CD8-positive, alpha-beta memory T cell (primary cell): ENCODE results near the gene CDHR2. TPM values are rescaled to one million over a fixed set of nuclear protein-coding genes. Genes with fewer than 3 reads are reported as not detected.

ENCODE experiments used
- CTCF ChIA-PET: fragments of 350-600 bp; sonication (Branson Sonifier 250); formaldehyde crosslinking; loops from one replicate; lab custom pipeline; 2021; ENCODE audit warnings: antibody characterized with exemption; lab: Charles Lee
- POLR2A ChIA-PET: fragments of 350-600 bp; sonication (Branson Sonifier 250); formaldehyde crosslinking; loops from one replicate; lab custom pipeline; 2021; ENCODE audit warnings: antibody characterized with exemption; lab: Charles Lee
- DNase-seq, 5 donors: peaks; one replicate each; pipeline versions ENCODE4 v3.0.0 to v3.0.0-alpha.2; 2020 to 2022; ENCODE audit warnings: mixed read lengths in 1 of 5
- H3K27ac ChIP-seq: one replicate; pipeline ENCODE4 v1.7.0; 2013; ENCODE audit warnings: low read depth, mild to moderate bottlenecking, low read length, moderate library complexity
- H3K27me3 ChIP-seq: 2 replicates; pipeline ENCODE4 v1.7.0; 2013; ENCODE audit warnings: low read length, mild to moderate bottlenecking; ENCODE audit not compliant: insufficient read depth, poor library complexity, severe bottlenecking
- H3K36me3 ChIP-seq: 2 replicates; pipeline ENCODE4 v1.7.0; 2013; ENCODE audit warnings: mild to moderate bottlenecking, low read length, moderate library complexity; ENCODE audit not compliant: insufficient read depth
- H3K4me1 ChIP-seq: 2 replicates; pipeline ENCODE4 v1.7.0; 2013; ENCODE audit warnings: mild to moderate bottlenecking, low read length, moderate library complexity; ENCODE audit not compliant: insufficient read depth
- H3K4me3 ChIP-seq: 2 replicates; pipeline ENCODE4 v1.7.0; 2013; ENCODE audit warnings: mild to moderate bottlenecking, low read length
- H3K9me3 ChIP-seq: 2 replicates; pipeline ENCODE4 v1.7.0; 2013; ENCODE audit warnings: mild to moderate bottlenecking, low read length
- H3K27ac Mint-ChIP-seq, 8 donors: one replicate each; pipeline ENCODE4 v1.8.0; 2020 to 2021; ENCODE audit warnings: mixed read lengths in 8 of 8, mild to moderate bottlenecking in 6 of 8, inconsistent platforms in 3 of 8, moderate library complexity in 3 of 8
- H3K27me3 Mint-ChIP-seq, 2 donors: one replicate each; pipeline ENCODE4 v1.8.0; 2020 to 2021; ENCODE audit warnings: mixed read lengths in 2 of 2, mild to moderate bottlenecking in 1 of 2, moderate library complexity in 1 of 2
- H3K36me3 Mint-ChIP-seq, 3 donors: one replicate each; pipeline ENCODE4 v1.8.0; 2020 to 2021; ENCODE audit warnings: mixed read lengths in 3 of 3, inconsistent platforms in 1 of 3, mild to moderate bottlenecking in 1 of 3
- H3K4me1 Mint-ChIP-seq, 3 donors: one replicate each; pipeline ENCODE4 v1.8.0; 2020 to 2021; ENCODE audit warnings: mixed read lengths in 3 of 3, inconsistent platforms in 1 of 3, mild to moderate bottlenecking in 1 of 3
- H3K4me3 Mint-ChIP-seq, 7 donors: one replicate each; pipeline ENCODE4 v1.8.0; 2020 to 2021; ENCODE audit warnings: mixed read lengths in 7 of 7, mild to moderate bottlenecking in 6 of 7, moderate library complexity in 4 of 7, inconsistent platforms in 2 of 7
- H3K9me3 Mint-ChIP-seq, 5 donors: one replicate each; pipeline ENCODE4 v1.8.0; 2020 to 2022; ENCODE audit warnings: mixed read lengths in 5 of 5, mild to moderate bottlenecking in 3 of 5, moderate library complexity in 2 of 5, inconsistent platforms in 1 of 5
- polyA plus RNA-seq: library from polyadenylated mRNA; unstranded; fragments of 300-500 nt; fragmentation: Illumina TruSeq; gene quantifications from one replicate; pipeline ENCODE4 v1.2.3, GENCODE V29; 2021
- total RNA-seq, 2 experiments: library from RNA; stranded (reverse); gene quantifications; one replicate each; pipeline ENCODE4 v1.2.3, GENCODE V29; 2021

The CDHR2 gene
- total and polyA plus RNA-seq, 3 experiments from 2014 or later: 0.49 to 1.1 TPM; not detected in 1

DNA sequence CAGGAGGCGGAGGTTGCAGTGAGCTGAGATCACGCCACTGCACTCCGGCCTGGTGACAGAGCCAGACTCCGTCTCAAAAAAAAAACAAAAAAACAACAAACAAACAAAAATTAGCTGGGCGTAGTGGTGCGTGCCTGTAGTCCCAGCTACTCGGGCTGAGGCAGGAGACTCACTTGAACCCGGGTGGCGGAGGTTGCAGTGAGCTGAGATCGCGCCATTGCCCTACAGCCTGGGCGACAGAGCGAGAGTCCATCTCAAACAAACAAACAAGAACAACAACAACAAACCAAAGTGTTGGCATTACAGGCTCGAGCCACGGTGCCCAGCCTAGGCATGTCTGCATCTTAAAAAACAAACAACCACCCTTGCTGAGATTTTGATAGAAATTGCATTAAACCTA, 24.2 kb upstream of the CDHR2 start:
- Histone ChIP-seq H3K27ac (no peak overlapping the region), H3K4me3 (no peak overlapping the region), H3K9me3 (no peaks in the 10 kb centered on the region), H3K36me3 (peaks cover 21% of the 10 kb centered on the region), H3K4me1 (peaks cover 10% of the 10 kb centered on the region), H3K27me3 (no peaks in the 10 kb centered on the region)
- no peak overlapping the region for H3K4me3 Mint-ChIP-seq
- H3K27me3 Mint-ChIP-seq: peaks cover 0 to 1% of the 10 kb centered on the region in 2 donors
- ChIA-PET POLR2A (no interaction called here), CTCF (interaction anchor here (1.6 kb wide), 1 partner anchor 13 kb away, joined by 4 read pairs; the partner anchor contains the start of gene RNF44)
- no peaks in the 10 kb centered on the region for H3K9me3 Mint-ChIP-seq
- H3K36me3 Mint-ChIP-seq: peaks cover 0 to 31% (median 0%) of the 10 kb centered on the region in 3 donors
- peak overlapping the region in 2 of 8 donors; percentile 21 to 25 for H3K27ac Mint-ChIP-seq
- no peak for DNase-seq
- H3K4me1 Mint-ChIP-seq: peaks cover 21 to 33% (median 25%) of the 10 kb centered on the region in 3 donors

DNA sequence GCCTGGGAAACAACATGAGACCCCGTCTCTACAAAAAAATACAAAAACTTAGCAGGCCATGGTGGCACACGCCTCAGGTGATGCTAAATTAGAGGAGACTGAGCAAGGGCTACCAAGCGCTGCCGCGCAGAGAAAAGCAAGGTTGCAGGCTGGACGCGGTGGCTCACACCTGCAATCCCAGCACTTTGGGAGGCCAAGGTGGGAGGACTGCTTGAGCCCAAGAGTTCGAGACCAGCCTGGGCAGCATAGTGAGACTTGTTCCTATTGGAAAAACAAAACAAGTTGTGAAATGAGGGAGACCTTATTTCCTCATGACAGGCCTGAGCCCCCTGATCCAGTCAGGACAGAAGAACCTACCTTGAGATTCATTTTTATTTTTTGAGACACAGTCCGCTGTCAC, 23.5 kb upstream of the CDHR2 start:
- no peak for DNase-seq
- Histone ChIP-seq H3K4me3 (no peak overlapping the region), H3K4me1 (peaks cover 16% of the 10 kb centered on the region), H3K36me3 (peaks cover 21% of the 10 kb centered on the region), H3K27ac (no peak overlapping the region), H3K9me3 (no peaks in the 10 kb centered on the region), H3K27me3 (no peaks in the 10 kb centered on the region)
- H3K4me3 Mint-ChIP-seq: no peak overlapping the region
- ChIA-PET POLR2A (no interaction called here), CTCF (interaction anchor here (1.6 kb wide), 1 partner anchor 12 kb away, joined by 4 read pairs; the partner anchor contains the start of gene RNF44)
- H3K27ac Mint-ChIP-seq: peak overlapping the region in 3 of 8 donors; percentile 15 to 69 (median 25)
- H3K9me3 Mint-ChIP-seq: no peaks in the 10 kb centered on the region
- H3K4me1 Mint-ChIP-seq: peaks cover 21 to 34% (median 21%) of the 10 kb centered on the region in 3 donors
- H3K36me3 Mint-ChIP-seq: peaks cover 0 to 31% (median 0%) of the 10 kb centered on the region in 3 donors
- H3K27me3 Mint-ChIP-seq: peaks cover 0 to 1% of the 10 kb centered on the region in 2 donors

DNA sequence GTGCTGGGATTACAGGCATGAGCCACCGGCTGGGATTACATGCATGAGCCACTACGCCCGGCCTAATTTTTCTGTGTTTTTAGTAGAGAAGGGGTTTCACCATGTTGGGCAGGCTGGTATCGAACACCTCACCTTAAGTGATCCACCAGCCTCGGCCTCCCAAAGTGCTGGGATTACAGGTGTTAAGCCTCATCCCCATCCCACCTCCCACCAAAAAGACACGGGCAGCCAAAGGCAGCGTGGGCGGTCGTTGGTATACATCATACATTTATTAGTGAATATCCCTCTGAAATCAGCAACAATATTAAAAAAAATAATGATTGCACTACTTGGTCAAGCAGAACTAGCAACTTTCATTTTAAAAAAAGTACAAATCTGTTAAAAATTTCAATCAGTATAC, 22.7 kb upstream of the CDHR2 start:
- H3K9me3 ChIP-seq: no peaks in the 10 kb centered on the region
- DNase-seq: no peak
- H3K36me3 ChIP-seq: peaks cover 26% of the 10 kb centered on the region
- peaks cover 0 to 2% of the 10 kb centered on the region in 2 donors for H3K27me3 Mint-ChIP-seq
- ChIA-PET CTCF (no interaction called here), POLR2A (interaction anchor here (1.2 to 1.4 kb wide), 2 partner anchors 11 to 16 kb away, joined by 4 read pairs; partner anchors contain the start of gene RNF44)
- H3K4me3 Mint-ChIP-seq: no peak overlapping the region
- H3K36me3 Mint-ChIP-seq: peaks cover 0 to 37% (median 4%) of the 10 kb centered on the region in 3 donors
- H3K27ac Mint-ChIP-seq: peak overlapping the region in 3 of 8 donors; percentile 52 to 86 (median 66)
- H3K4me1 Mint-ChIP-seq: peaks cover 24 to 41% (median 27%) of the 10 kb centered on the region in 3 donors
- no peak overlapping the region for H3K27ac ChIP-seq
- H3K4me1 ChIP-seq: peaks cover 23% of the 10 kb centered on the region
- no peaks in the 10 kb centered on the region for H3K9me3 Mint-ChIP-seq
- no peak overlapping the region for H3K4me3 ChIP-seq
- H3K27me3 ChIP-seq: no peaks in the 10 kb centered on the region

DNA sequence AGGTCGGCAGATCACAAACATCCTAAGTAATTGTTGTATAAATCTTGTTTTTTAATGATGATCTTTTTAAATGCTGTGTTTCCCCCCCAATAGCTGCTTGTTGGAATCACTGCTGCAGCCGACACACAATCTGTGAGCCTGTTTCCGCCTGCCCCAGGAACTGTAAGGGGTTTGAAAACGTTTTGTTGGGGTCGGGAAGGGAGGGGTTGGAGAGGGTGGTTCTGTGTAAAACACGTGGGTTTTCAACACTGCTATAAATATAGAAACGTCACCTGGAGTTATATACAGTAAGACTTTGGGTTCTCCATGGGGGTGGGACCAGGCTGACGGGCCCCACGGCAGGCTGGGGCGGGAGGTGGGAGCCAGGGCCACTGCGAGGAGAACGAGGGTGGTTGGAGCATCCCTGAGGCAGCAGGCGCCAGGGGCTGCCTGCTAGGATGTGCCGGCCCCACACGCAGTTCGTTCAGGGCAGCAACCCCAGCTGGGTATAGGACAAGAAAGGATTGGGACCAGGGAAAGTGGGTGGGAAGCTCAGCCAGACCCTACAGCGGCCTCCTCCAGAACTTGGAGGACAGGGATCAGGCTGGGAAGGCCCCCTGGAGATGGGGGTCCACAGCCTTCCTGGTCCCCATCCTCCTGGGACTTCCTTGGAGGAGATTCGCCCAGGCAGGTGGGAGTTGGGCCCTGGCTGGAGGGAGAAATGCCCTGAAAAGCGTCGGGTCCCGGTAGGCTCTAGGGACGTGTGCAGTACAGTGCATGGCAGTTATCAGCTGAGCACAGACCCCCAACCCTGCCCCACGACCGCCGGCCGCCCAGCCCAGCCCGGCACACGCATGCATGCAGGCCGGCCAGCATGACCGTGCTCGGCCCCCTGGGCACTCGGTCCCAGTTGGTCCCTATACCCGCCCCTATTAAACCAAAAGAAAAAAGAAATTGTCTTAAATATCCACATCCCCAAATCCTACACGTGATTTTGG, 21.6 kb upstream of the CDHR2 start:
- peaks cover 0 to 2% of the 10 kb centered on the region in 2 donors for H3K27me3 Mint-ChIP-seq
- POLR2A ChIA-PET: interaction anchor here (0.7 to 1.4 kb wide), 3 partner anchors 9 to 15 kb away, joined by 4 read pairs; partner anchors contain the start of gene RNF44
- H3K36me3 Mint-ChIP-seq: peaks cover 0 to 43% (median 4%) of the 10 kb centered on the region in 3 donors
- Histone ChIP-seq H3K27ac (no peak overlapping the region), H3K4me3 (no peak overlapping the region), H3K27me3 (no peaks in the 10 kb centered on the region), H3K36me3 (peaks cover 33% of the 10 kb centered on the region), H3K4me1 (peaks cover 34% of the 10 kb centered on the region), H3K9me3 (no peaks in the 10 kb centered on the region)
- H3K27ac Mint-ChIP-seq: peak overlapping the region in 6 of 8 donors; percentile 11 to 89 (median 47)
- no peak overlapping the region for H3K4me3 Mint-ChIP-seq
- CTCF ChIA-PET: interaction anchor here (8.4 kb wide), 1 partner anchor 15 kb away, joined by 90 read pairs; no protein-coding TSS in a partner anchor
- DNase-seq: peak in 1 of 5 donors; percentile 48
- H3K9me3 Mint-ChIP-seq: no peaks in the 10 kb centered on the region
- peaks cover 24 to 49% (median 25%) of the 10 kb centered on the region in 3 donors for H3K4me1 Mint-ChIP-seq

DNA sequence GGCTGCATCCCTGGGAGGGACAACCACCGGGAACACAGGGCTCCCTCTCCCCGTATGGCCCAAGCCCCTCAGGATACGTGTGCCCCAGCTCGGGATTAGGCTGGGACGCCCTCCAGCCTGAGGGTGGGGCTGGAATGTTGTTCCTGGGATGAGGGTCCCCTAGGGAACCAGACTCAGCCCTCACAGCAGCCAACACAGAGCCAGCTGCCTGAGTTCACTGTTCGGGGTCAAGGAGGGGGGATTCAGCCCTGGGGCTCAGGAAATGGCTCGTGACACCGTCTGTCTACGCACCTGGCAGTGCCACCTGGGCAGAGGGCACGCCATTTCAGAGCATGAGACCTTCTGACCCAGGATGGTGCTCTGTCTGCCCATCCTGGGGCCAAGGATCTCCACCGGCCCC, 20.8 kb upstream of the CDHR2 start:
- Histone ChIP-seq H3K4me3 (no peak overlapping the region), H3K36me3 (peaks cover 33% of the 10 kb centered on the region), H3K4me1 (peaks cover 42% of the 10 kb centered on the region), H3K27me3 (no peaks in the 10 kb centered on the region), H3K27ac (no peak overlapping the region), H3K9me3 (no peaks in the 10 kb centered on the region)
- H3K27ac Mint-ChIP-seq: peak overlapping the region in 3 of 8 donors; percentile 11 to 89 (median 88)
- no peaks in the 10 kb centered on the region for H3K9me3 Mint-ChIP-seq
- DNase-seq: no peak
- no peak overlapping the region for H3K4me3 Mint-ChIP-seq
- CTCF ChIA-PET: interaction anchor here (8.4 kb wide), 1 partner anchor 14 kb away, joined by 90 read pairs; no protein-coding TSS in a partner anchor
- peaks cover 22 to 51% (median 28%) of the 10 kb centered on the region in 3 donors for H3K4me1 Mint-ChIP-seq
- H3K27me3 Mint-ChIP-seq: peaks cover 0 to 2% of the 10 kb centered on the region in 2 donors
- POLR2A ChIA-PET: interaction anchor here (4.6 kb wide), 1 partner anchor 14 kb away, joined by 51 read pairs; no protein-coding TSS in a partner anchor
- peaks cover 0 to 49% (median 4%) of the 10 kb centered on the region in 3 donors for H3K36me3 Mint-ChIP-seq

DNA sequence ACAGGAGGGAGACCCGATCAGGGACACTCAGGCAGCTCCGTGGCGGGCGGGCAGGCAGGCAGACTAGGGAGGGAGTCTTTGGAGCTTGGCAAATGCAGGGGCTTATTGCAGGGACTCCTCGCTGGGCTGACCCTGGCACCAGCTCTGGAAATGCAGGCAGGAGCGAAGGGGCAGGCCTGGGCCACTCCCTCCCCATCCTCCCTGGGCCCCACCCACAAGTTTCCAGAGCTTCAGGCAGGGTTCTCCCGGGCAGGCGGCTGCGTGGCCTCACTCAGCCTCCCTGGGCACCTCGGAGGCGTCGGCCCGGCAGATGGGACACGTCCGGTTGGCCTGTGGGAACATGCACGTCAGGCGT, 20.4 kb upstream of the CDHR2 start:
- H3K27me3 ChIP-seq: no peaks in the 10 kb centered on the region
- peaks cover 46% of the 10 kb centered on the region for H3K4me1 ChIP-seq
- Mint-ChIP-seq H3K27me3 (peaks cover 0 to 3% of the 10 kb centered on the region in 2 donors), H3K27ac (no peak overlapping the region), H3K36me3 (peaks cover 2 to 54% (median 4%) of the 10 kb centered on the region in 3 donors), H3K4me3 (peak overlapping the region in 1 of 7 donors; percentile 36), H3K4me1 (peaks cover 27 to 55% (median 33%) of the 10 kb centered on the region in 3 donors), H3K9me3 (no peaks in the 10 kb centered on the region)
- no peak overlapping the region for H3K4me3 ChIP-seq
- peaks cover 33% of the 10 kb centered on the region for H3K36me3 ChIP-seq
- POLR2A ChIA-PET: interaction anchor here (4.6 kb wide), 1 partner anchor 14 kb away, joined by 51 read pairs; no protein-coding TSS in a partner anchor
- CTCF ChIA-PET: interaction anchor here (8.4 kb wide), 1 partner anchor 14 kb away, joined by 90 read pairs; no protein-coding TSS in a partner anchor
- H3K27ac ChIP-seq: no peak overlapping the region
- peak in 1 of 5 donors; percentile 44 for DNase-seq
- H3K9me3 ChIP-seq: no peaks in the 10 kb centered on the region

DNA sequence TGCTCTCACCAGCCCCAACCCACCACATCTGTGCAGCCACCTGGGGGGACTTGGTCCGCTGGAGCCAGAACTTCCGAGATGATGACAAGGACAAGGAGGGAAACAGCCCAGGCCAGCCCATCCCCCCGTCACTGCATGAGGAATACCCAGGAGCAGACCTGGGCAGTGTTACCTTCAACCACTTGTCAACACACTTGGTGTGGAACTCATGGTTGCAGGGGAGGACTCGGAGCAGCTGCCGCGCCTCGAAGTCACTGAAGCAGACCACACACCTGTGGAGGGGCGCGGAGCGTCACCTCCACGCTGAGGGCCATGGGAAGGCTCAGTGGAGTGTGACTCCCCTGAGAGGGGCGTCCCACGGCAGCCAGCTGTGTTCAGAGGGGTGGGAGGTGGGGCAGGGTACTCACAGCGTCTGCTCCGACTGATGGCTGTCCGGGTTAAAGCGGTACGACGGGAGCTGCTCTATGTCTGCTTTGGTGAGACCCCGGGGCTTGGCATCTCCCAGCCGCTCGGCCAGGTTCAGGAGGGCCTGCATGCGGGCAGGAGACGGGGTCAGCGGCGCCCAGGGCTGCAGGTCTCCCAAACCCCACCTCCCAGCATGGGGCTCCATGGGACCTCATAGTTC, 19.9 kb upstream of the CDHR2 start:
- no peaks in the 10 kb centered on the region for H3K9me3 Mint-ChIP-seq
- peaks cover 4 to 57% (median 6%) of the 10 kb centered on the region in 3 donors for H3K36me3 Mint-ChIP-seq
- POLR2A ChIA-PET: interaction anchor here (1.2 to 4.6 kb wide), 3 partner anchors 9 to 81 kb away, joined by 3 to 51 read pairs (median 7); partner anchors contain the start of gene FAF2
- Histone ChIP-seq H3K4me3 (peak overlapping the region; percentile 19), H3K27me3 (no peaks in the 10 kb centered on the region), H3K36me3 (peaks cover 33% of the 10 kb centered on the region), H3K27ac (no peak overlapping the region), H3K9me3 (no peaks in the 10 kb centered on the region), H3K4me1 (peaks cover 51% of the 10 kb centered on the region)
- DNase-seq: no peak
- peaks cover 32 to 60% (median 38%) of the 10 kb centered on the region in 3 donors for H3K4me1 Mint-ChIP-seq
- H3K27me3 Mint-ChIP-seq: peaks cover 0 to 4% of the 10 kb centered on the region in 2 donors
- H3K27ac Mint-ChIP-seq: peak overlapping the region; percentile 65 to 94 (median 88)
- CTCF ChIA-PET: interaction anchor here (1.0 to 8.4 kb wide), 8 partner anchors 9 to 113 kb away, joined by 3 to 90 read pairs (median 4); partner anchors contain the start of gene CLTB
- peak overlapping the region in 6 of 7 donors; percentile 61 to 80 (median 74) for H3K4me3 Mint-ChIP-seq
